HG02973 (cell line): ENCODE measurements around the gene PRF1.
"Not testable (repeated sequence)": the region's sequence is repeated elsewhere in the genome, so short reads cannot be mapped to it uniquely, and the experiment has no call there.

ENCODE experiments used
- ATAC-seq: cut with Tn5 transposase; IDR thresholded peaks from one replicate; pipeline ENCODE4 v1.9.1; 2021; ENCODE audit warnings: moderate library complexity; ENCODE audit not compliant: unreplicated experiment

Gene PRF1

DNA sequence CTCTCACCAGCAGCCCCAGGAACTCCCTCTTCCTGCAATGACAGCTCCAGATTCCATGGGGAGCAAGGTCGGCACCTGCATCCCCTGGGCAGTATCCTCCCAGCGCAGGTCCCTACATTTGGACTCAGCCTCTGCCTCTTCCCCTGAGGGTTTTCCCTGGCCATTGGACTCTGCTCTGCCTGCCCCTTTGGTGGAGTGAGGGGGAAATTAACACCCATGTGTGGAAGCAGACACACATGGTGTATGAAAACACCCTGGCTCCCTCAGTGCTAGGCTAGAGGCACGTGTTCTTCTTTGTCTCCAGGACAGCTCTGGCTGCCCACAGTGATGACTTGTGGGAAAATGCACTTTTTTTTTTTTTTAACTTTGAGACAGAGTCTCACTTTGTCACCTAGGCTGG is 8.4 kb downstream of the PRF1 start:
- ATAC-seq: no peak

DNA sequence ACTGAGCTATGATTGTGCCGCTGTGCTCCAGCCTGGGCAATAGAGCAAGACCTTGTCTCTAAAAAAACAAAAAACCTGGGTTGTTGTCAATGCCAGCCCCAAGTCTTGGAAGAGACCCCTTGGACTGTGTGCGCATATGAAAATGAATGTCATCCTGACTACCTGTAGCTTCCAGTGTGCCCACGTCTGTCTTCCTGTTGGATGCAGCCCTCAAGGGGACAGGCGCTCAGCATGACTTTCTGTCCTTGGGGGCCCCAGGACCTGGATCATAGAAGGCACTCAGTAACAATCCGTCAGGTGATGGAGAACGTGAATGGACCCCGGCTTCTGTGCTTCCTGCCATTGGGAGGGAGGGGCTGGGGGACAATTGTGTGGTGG is 9.0 kb downstream of the PRF1 start:
- no peak for ATAC-seq

DNA sequence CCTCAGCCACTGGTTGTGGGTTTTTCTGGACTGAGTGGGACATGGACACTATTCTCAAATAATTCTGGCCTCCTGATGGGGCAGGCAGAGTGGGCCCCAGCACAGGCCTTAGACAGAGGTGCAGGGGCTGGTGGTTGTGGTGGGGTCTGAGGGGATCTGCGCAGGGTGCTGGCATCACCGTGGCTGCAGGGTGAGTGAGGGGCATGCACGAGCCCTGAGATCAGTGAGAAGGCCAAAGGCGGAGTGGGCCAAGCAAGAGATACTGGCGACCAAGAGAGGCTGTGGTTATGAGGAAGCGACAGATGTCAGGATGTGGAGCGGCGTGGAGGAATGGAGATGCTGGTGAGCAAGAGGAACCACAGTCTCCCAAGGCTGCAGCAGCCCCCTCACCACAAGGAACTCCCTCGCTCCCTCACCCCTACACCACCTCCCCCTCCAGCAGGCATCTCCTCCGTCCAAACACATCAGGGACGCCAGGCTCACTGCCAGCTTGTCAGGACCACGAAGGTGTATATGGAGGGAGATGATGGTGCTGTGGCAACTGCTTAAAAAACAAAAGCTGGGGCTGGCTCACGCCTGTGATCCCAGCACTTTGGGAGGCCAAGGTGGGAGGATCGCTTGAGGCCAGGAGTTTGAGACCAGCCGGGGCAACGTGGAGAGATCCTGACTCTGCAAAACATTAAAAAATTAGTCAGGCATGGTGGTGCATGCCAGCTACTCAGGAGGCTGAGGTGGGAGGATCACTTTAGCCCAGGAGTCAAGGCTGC is 9.6 kb downstream of the PRF1 start:
- no peak for ATAC-seq

DNA sequence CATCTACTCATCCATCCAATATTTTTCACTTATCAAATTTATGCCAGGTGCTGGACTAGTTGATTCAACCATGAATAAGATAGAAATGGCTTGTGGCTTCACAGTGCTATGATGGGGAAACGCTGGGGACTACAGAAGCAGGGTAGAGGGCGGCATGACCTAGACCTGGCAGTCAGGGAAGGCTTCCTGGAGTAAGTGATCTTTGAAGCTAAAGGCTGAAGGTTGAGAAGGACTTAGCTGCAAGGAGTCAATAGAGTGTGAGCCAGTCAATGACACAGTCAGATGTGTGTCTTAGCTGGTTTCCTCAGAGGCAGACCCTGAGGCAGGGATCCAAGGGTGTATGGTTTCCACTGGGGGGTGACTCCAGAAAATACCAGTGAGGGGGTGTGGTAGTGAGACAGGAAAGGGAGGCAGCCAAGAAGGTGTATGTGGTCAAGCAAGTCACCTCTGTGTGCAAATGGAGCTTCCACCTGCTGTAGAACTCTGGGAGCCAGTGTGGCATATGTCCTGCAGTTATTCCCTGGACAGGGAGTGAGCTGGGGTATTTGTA is 10.3 kb downstream of the PRF1 start:
- ATAC-seq: no peak

DNA sequence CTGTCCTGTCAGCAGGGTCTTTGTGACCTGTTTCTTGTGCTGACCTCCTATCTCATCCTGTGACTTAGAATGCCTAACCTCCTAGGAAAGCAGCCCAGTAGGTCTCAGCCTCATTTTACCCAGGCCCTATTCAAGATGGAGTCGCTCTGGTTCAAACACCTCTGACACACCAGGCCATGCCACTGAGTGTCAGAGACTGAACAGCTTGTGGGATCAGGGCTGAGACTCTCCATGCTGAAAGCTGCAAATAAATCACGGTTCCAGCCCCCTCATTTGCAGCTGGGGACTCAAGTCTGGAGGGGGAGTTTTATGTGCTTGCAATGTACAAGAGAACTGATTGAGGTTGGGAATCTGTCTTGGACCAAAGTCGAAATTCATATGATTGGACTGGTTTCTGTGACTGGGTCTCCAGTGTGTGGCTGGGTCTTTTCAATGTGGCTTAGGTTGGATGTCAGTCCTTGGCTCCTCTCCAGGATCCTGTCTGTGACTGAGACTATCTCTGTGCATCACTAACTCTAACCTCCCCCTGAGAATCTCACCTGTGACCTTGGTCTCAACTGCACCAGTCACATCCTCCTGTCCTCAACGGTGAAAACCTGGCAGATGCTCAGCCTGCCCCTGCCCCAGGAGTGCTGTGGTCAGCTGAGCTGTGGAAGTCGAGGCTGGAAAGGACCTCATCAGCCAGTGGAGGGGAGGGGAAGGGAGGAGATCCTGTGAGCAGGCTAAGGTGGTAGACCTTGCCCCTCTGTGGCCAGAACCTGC is 11.7 kb downstream of the PRF1 start:
- ATAC-seq: no peak

DNA sequence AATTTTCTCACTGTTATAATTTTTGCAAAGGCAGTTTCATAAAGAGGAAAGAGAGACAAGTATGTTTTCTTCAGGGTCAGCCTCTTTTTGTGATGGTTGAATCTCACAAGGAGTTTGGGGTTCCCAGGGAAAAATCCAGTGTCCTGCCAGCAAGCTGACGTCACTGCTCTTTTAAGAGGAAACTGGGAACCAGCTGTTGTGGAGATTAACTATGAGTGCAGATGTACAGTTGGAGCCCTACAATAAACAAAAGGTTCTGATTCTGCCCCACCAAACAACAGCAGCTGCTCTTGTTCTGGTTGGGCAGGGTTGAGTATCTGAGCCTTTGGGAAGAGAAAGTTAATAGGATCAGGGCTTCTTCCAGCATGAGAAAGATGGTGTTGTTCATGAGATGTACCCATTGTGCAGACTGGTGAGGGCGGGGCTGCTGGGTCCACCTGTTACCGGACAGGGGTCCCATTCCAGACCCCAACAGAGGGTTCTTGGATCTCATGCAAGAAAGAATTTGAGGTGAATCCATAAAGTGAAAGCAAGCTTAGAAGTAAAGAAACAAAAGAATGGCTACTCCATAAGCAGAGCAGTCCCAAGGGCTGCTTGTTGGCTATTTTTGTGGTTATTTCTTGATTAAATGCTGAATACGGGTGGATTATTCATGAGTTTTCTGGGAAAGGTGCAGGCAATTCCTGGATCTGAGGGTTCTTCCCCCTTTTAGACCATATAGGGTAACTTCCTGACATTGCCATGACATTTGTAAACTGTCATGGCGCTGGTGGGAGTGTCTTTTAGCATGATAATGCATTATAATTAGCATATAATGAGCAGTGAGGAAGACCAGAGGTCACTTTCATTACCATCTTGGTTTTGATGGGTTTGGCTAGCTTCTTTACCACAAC is 12.5 kb downstream of the PRF1 start:
- no peak for ATAC-seq

DNA sequence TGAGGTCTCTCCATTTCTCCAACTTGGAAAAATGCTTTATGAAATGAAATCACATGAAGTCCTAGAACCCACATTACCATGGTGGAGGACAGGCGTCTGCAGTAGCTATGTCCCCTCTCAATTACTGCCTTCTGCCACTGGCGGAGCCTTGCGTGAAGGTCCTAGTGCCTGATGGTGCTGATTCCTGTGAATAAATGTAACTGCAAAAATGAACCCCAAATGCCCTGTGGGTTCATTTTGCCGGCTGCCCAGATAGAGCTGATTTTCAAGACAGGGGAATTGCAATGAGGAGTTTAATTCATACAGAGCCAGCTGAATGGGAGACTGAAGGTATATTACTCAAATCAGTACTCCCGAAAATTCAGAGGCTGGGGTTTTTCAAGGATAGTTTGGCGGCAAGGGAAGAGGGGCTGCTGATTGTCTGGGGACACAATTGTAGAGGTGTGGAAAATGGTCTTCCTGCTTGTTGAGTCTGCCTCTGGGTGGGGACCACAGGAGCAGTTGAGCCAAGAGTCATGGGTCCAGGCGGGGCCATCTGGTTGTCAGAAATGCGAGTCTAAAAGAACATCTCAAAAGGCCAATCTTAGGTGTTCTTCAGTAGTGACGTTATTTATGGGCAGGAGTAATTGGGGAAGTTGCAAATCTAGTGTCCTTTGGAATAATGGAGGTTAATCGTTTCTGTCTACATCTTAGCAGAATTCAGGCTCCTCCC is 13.5 kb downstream of the PRF1 start:
- ATAC-seq: no peak

DNA sequence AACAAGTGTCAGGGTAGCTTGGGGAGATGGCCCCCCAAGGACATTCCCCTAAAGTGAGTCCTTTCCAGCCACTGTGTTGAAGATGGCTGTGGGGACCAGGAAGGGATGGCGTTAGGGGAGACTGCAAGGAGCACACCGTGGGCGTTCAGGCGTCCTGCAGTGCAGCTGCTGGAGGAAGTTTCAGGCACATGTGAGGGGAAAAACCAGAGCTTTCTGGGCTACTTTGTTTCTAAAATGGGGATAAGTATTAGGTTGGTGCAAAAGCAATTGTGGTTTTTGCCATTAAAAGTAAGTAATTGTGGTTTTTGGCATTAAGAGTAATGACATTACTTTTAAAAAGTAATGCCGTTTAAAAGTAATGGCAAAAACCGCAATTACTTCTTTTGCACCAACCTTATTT is 14.3 kb downstream of the PRF1 start:
- ATAC-seq: no peak

DNA sequence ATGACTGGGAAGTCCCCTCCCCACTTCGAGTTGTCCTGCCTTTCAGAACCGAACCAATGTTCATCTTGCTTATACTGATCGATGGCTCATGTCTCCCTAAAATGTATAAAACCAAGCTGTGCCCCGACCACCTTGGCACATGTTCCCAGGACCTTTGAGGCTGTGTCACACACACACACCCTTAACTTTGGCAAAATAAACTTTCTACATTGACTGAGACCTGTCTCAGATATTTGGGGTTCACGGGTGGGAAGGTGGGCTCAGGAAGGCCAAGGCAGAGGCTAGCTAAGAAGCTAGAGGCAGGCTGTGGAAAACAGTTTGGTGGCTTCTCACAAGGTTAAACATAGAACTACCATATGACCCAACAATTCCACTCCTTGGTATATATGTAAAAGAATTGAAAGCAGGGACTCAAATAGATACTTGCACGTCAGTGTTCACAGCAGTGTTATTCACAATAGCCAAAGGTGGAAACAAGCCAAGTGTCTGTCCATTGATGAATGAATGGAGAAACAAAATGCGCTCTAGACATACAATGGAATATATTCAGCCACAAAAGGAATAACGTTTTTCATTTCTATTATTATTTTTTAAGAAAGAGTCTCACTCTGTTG is 15.4 kb downstream of the PRF1 start:
- no peak for ATAC-seq

DNA sequence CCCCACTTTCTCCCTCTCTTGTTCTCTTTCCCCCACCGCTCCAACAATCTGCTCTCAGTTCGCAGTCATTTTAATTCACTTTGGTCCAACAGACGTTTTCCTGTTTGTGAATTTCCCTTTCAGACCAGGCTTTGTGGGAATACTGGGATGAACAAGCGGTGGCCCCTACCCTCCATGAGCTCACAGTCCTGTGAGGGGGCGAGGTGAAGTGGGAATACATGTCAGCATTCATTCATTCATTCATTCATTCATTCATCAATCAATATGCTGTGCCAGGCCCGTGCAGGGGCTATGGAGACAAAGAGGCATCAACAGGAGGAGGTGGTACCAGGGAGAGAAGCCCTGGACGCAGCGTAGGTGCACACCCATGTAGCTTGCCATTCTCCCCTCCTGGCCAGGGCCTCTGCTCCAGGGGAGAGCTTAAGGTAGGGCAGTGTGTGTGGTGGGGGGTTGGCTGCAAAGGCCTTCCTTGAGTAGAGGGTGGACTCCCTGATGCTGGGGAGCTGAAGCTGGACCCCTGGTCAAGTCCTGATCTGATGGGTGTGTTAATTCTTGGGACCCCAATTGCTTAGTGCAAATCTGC is 16.1 kb downstream of the PRF1 start:
- ATAC-seq: no peak

DNA sequence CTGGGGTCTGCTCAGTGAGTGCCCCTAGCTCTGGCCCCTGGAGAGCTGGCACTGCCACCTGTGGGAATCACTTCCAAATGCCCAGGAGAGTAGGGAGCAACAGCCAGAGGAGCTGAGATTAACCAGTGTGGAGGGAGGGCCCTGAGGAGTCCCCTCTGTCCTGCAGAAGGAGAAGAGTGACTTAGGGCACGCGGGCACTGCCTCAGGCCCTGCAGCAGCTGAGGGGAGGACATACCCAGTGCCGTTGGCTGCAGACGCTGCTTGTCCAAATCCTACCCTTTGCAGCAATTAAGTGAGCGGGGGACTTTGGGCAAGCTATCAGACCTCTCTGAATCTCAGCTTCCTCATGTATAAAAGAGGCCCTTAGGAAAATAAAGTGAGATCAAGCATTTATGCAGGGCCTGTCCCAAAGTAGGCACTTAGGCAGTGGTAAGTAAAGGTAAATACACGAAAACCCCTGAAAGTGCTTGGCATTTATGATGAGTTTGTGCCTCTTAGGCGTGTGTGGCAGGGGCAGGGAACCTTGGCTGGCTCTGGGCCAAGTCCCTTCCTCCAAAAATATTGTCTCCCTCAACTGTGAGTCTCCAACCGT is 16.9 kb downstream of the PRF1 start:
- no peak for ATAC-seq

DNA sequence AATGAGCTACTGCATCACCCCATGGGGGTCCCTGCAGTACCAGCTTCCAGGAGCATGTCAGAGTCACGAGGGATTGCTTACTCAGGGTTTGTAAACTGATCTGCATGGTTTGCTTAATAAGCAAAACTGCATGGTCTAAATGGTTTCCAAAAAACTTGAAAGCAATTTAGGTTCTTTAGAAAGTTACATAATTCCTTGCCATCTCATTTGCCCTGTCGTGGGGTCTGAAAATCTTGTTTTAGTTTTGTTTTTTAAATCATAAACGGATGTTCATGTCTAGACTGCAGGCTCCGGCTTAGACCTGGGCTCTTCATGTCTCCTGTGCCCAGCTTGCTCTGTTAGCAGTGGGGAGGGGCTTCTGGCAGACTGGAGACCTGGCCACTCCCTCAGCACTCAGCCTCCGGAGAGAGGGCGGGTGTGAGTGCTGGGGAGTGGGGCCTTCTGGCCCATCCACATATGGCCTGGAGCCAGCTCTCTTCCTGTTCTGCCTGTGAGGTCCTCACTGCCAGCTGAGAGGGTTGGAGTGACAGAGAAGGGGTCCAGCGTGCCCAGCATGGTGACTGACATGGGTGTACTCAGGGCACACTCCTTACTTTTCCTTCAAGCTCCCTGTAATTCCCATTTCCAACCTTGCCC is 17.5 kb downstream of the PRF1 start:
- no peak for ATAC-seq

DNA sequence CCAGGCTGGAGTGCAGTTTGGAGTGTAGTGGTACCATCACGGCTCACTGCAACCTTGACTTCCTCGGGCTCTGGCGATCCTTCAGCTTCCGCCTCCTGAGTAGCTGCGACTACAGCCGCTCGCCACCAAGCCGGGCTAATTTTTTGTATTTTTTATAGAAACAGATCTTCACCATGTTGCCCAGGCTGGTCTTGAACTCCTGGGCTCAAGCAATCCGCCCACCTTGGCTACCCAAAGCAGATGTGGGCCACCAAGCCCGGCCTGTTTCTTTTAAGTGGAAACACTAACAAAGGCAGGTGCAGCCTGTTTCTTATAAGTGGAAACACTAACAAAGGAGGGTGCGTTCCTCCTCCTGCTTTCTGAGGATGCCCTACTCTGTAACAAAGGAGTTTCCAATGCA is 18.2 kb downstream of the PRF1 start:
- no peak for ATAC-seq

DNA sequence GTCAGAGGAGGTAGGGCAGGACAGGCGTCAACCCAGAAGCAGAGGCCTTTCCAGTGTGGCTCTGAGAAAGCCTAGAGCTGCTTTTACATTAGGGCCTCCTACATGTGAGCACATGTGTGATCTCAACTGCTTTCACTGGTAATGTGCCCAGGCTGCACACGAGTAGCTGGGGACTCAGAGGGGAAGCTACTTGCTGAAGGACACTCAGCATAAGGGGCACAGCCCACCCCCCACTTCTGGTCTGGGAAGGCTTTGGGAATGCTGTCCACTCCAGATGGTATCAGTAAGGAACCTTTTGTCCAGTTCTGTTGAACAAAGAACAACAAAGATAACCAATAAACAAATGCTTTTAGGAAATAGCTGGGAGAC is 18.9 kb downstream of the PRF1 start:
- no peak for ATAC-seq

DNA sequence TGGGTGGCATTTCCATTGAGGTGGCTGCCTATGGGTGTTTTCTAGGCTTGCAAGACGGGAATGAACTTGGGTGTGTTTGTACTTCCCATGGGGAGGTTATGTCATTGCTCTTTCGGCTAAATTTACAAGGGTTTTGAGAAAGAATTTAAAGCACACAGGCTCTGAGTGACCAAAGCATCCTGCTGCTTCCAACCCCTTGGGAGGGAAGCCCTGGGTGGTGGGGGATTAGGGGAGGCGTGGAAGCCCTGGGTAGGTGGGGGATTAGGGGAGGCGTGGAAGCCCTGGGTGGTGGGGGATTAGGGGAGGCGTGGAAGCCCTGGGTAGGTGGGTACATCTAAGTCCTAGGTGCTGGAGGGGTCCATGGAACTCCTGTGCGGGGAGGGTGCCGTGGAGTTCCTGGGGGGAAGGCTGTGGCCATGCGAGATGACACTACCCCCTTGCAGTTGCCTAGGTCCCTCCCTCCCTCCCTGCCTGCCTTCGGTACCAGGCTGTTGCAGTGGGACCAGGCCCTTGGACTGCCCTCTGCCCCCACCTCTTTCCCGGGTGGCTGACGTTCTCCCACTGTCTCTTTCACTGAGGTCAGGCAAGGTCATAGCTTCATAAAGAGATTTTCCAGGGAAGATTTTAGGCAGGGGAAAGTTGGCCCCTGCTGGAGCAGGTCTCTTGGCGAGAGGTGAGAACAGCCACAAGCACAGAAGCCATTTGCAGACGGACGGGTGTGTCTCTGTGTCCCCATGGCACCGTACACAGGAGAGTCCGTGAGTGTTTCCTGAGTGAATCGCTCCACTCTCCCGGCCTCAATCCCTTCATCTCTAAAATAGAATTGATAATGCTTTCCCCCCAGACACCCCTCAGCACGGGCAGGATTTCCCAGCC is 19.5 kb downstream of the PRF1 start:
- no peak for ATAC-seq

DNA sequence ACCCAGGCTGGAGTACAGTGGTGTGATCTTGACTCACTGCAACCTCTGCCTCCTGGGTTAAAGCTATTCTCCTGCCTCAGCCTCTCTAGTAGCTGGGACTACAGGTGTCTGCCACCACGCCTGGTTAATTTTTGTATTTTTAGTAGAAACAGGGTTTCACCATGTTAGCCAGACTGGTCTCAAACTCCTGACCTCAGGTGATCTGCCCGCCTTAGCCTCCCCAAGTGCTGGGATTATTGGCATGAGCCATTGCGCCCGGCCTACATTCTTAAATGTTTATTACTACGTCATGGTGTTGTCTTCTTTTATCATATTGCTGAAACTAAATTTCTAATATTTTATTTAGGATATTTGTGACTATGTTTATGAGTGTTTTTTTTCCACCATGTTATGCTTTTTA is 21.4 kb downstream of the PRF1 start:
- not testable (repeated sequence) for ATAC-seq

DNA sequence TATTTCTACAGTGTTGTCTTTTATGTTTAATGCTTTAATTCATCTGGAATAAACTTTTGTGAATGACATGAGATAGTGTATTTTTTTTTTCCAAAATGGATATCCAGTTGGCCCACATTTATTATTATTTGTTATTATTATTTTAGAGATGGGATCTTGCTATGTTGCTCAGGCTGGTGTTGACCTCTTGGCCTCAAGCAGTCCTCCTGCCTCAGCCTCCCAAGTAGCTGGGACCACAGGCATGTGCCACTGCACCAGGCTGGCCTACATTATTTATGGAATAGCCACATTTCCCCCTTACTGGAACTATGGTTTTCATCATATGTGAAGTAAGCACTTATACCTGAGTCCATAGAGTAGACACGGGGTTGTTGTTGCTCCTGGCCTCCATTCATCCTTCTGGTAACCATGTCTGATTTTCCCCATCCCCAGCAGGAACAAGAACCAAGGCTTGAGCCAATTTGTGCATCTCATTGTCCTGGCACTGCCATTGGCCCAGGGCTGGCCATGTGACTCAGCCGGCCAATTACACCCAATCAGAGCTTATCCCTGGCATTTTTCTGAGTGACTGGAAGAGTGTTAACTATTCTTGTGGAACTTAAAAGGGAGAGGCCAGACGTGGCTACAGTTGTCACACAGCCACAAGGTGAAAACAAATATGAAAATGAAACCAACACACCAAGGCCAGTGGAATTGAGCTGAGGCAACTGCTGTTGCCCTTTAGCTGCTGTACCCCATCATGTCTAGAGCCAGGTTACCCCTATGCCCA is 23.1 kb downstream of the PRF1 start:
- no peak for ATAC-seq
